ENCODE results near the gene AFF3. TPM values are rescaled to one million over a fixed set of nuclear protein-coding genes. Genes with fewer than 3 reads are reported as not detected.
A peak's percentile ranks its signal among the peaks of the same experiment; 100 is the strongest.

The AFF3 gene
- total and polyA plus RNA-seq, 2 donors (not counting 1 experiment from before 2014, with no cell fraction given), result 0.50 to 2.5 TPM

- Histone ChIP-seq H3K36me3 (ENCODE audit: control insufficient read depth, insufficient read depth, low read length) (no peaks in the 10 kb centered on the region), H3K4me2 (ENCODE audit: extremely low read depth, insufficient read depth, low read length) (no peak overlapping the region), H4K20me1 (ENCODE audit: control insufficient read depth, extremely low read depth, insufficient read depth, low read length) (no peaks in the 10 kb centered on the region), H3K27ac (ENCODE audit: insufficient read depth, low read length) (no peak overlapping the region), H2AFZ (ENCODE audit: low read length) (no peak overlapping the region), H3K27me3 (ENCODE audit: control insufficient read depth, insufficient read depth, low read length) (no peaks in the 10 kb centered on the region), H3K79me2 (ENCODE audit: control insufficient read depth, insufficient read depth, low read length) (no peaks in the 10 kb centered on the region), H3K4me1 (ENCODE audit: control insufficient read depth, extremely low read depth, insufficient read depth, low read length) (no peaks in the 10 kb centered on the region), H3K4me3 (replicated peaks in 1 of 4; ENCODE audit: control extremely low read depth in 1 of 4, insufficient read depth in 1 of 4, low read depth in 3 of 4, low read length in 4 of 4) (no peak overlapping the region), H3K9me3 (ENCODE audit: control insufficient read depth, insufficient read depth, low read depth, low read length) (no peaks in the 10 kb centered on the region), H3K9ac (ENCODE audit: insufficient read depth, low read length) (no peak overlapping the region)
- TF ChIP-seq CTCF (conservative IDR thresholded peaks at IDR 0.05 in 1 of 2, IDR thresholded peaks at IDR 0.05 in 1 of 2; ENCODE audit: low read depth in 1 of 2, low read length in 2 of 2) (no peak), EZH2 (IDR thresholded peaks at IDR 0.05; ENCODE audit: low read length, missing control alignments) (no peak)
- DNase-seq (ENCODE audit: low read depth in 2 of 2), result no peak
These were observed 181.0 kb downstream of the AFF3 start for GRCh38 chr2:99961196-99961913.

GRCh38 chr2:99960790-99961189, 181.6 kb downstream of the AFF3 start:
- no peak overlapping the region for H3K4me2 ChIP-seq (ENCODE audit: extremely low read depth, insufficient read depth, low read length)
- no peak overlapping the region for H3K9ac ChIP-seq (ENCODE audit: insufficient read depth, low read length)
- H3K27me3 ChIP-seq (ENCODE audit: control insufficient read depth, insufficient read depth, low read length), result no peaks in the 10 kb centered on the region
- no peak overlapping the region for H2AFZ ChIP-seq (ENCODE audit: low read length)
- no peak overlapping the region for H3K27ac ChIP-seq (ENCODE audit: insufficient read depth, low read length)
- no peaks in the 10 kb centered on the region for H3K9me3 ChIP-seq (ENCODE audit: control insufficient read depth, insufficient read depth, low read depth, low read length)
- TF ChIP-seq EZH2 (IDR thresholded peaks at IDR 0.05; ENCODE audit: low read length, missing control alignments) (no peak), CTCF (conservative IDR thresholded peaks at IDR 0.05 in 1 of 2, IDR thresholded peaks at IDR 0.05 in 1 of 2; ENCODE audit: low read depth in 1 of 2, low read length in 2 of 2) (no peak)
- no peak overlapping the region for H3K4me3 ChIP-seq (replicated peaks in 1 of 4; ENCODE audit: control extremely low read depth in 1 of 4, insufficient read depth in 1 of 4, low read depth in 3 of 4, low read length in 4 of 4)
- no peaks in the 10 kb centered on the region for H4K20me1 ChIP-seq (ENCODE audit: control insufficient read depth, extremely low read depth, insufficient read depth, low read length)
- H3K4me1 ChIP-seq (ENCODE audit: control insufficient read depth, extremely low read depth, insufficient read depth, low read length), result no peaks in the 10 kb centered on the region
- no peaks in the 10 kb centered on the region for H3K36me3 ChIP-seq (ENCODE audit: control insufficient read depth, insufficient read depth, low read length)
- DNase-seq (ENCODE audit: low read depth in 2 of 2), result no peak
- no peaks in the 10 kb centered on the region for H3K79me2 ChIP-seq (ENCODE audit: control insufficient read depth, insufficient read depth, low read length)

- Histone ChIP-seq H3K79me2 (ENCODE audit: control insufficient read depth, insufficient read depth, low read length) (no peaks in the 10 kb centered on the region), H3K9me3 (ENCODE audit: control insufficient read depth, insufficient read depth, low read depth, low read length) (no peaks in the 10 kb centered on the region), H3K27ac (ENCODE audit: insufficient read depth, low read length) (no peak overlapping the region), H3K36me3 (ENCODE audit: control insufficient read depth, insufficient read depth, low read length) (no peaks in the 10 kb centered on the region), H3K4me1 (ENCODE audit: control insufficient read depth, extremely low read depth, insufficient read depth, low read length) (no peaks in the 10 kb centered on the region), H3K4me3 (replicated peaks in 1 of 4; ENCODE audit: control extremely low read depth in 1 of 4, insufficient read depth in 1 of 4, low read depth in 3 of 4, low read length in 4 of 4) (no peak overlapping the region), H4K20me1 (ENCODE audit: control insufficient read depth, extremely low read depth, insufficient read depth, low read length) (no peaks in the 10 kb centered on the region), H3K4me2 (ENCODE audit: extremely low read depth, insufficient read depth, low read length) (no peak overlapping the region), H3K27me3 (ENCODE audit: control insufficient read depth, insufficient read depth, low read length) (no peaks in the 10 kb centered on the region), H2AFZ (ENCODE audit: low read length) (no peak overlapping the region), H3K9ac (ENCODE audit: insufficient read depth, low read length) (no peak overlapping the region)
- peak in 1 of 2 donors; percentile 25 for DNase-seq (ENCODE audit: low read depth in 2 of 2)
- TF ChIP-seq CTCF (conservative IDR thresholded peaks at IDR 0.05 in 1 of 2, IDR thresholded peaks at IDR 0.05 in 1 of 2; ENCODE audit: low read depth in 1 of 2, low read length in 2 of 2), result no peak
- TF ChIP-seq EZH2 (IDR thresholded peaks at IDR 0.05; ENCODE audit: low read length, missing control alignments), result no peak
These were observed 182.1 kb downstream of the AFF3 start for GRCh38 chr2:99960291-99960690.

Measured in fibroblast of lung (primary cell).